SK-N-MC (cell line): ENCODE measurements around the gene TRHDE.

Experiments
- EZH2 ChIP-seq: fragments of 200-600 bp; sonication (generic); IDR thresholded peaks from one replicate; pipeline ENCODE4 v1.6.1; 2017; ENCODE audit warnings: antibody characterized with exemption
- FOXP2 ChIP-seq: optimal IDR thresholded peaks from 2 replicates; pipeline ENCODE3; 2011; ENCODE audit warnings: mild to moderate bottlenecking, moderate library complexity; ENCODE audit not compliant: insufficient read depth; ENCODE audit errors: extremely low read length, control extremely low read depth
- POLR2AphosphoS5 ChIP-seq: IDR thresholded peaks from 2 replicates; pipeline ENCODE4 v1.6.1; 2012; ENCODE audit warnings: mild to moderate bottlenecking, low read depth, low read length, borderline replicate concordance

DNA sequence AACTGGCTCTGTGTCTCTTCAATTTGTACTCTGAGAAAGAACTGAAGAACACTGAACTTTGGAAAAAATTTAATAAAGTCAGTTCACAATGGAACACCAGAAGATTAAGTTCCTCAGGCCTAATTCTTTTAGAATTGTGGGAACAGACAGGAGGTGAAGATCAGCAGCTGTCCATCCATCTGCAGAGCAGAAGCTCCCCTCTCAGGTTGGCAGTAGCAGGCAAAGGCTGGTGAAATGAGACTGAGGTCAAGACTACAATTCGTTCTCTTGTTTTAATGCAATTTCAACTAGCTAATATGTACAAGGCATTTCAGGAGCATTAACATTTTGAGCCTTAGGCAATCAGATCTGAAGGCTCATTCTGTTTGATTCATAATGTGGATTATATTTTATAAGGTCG is 10.3 kb upstream of the TRHDE start:
- TF ChIP-seq POLR2AphosphoS5 (no peak), EZH2 (no peak), FOXP2 (no peak)
